GM18520 (cell line): Measurements from ENCODE around the gene TTC9C.
A peak's percentile ranks its signal among the peaks of the same experiment; 100 is the strongest.
"Not testable (repeated sequence)": the region's sequence is repeated elsewhere in the genome, so short reads cannot be mapped to it uniquely, and the experiment has no call there.

Experiments used
- ATAC-seq: cut with Tn5 transposase; IDR thresholded peaks from one replicate; pipeline ENCODE4 v1.9.1; 2021; ENCODE audit not compliant: unreplicated experiment

Gene TTC9C

DNA sequence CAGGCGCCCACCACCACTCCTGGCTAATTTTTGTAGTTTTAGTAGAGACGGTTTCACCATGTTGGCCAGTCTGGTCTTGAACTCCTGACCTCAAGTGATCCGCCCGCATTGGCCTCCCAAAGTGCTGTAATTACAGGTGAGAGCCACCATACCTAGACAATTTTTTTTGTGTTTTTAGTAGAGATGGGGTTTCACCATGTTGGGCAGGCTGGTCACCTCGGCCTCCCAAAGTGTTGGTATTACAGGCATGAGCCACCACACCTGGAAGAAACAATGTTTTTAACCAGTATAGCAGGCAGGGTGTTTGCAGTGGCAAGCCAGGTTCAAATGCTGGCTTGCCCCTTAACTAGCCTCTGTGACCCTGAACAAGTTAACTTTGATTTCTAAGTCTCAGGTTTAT is 21.6 kb downstream of the TTC9C start:
- ATAC-seq: not testable (repeated sequence)

DNA sequence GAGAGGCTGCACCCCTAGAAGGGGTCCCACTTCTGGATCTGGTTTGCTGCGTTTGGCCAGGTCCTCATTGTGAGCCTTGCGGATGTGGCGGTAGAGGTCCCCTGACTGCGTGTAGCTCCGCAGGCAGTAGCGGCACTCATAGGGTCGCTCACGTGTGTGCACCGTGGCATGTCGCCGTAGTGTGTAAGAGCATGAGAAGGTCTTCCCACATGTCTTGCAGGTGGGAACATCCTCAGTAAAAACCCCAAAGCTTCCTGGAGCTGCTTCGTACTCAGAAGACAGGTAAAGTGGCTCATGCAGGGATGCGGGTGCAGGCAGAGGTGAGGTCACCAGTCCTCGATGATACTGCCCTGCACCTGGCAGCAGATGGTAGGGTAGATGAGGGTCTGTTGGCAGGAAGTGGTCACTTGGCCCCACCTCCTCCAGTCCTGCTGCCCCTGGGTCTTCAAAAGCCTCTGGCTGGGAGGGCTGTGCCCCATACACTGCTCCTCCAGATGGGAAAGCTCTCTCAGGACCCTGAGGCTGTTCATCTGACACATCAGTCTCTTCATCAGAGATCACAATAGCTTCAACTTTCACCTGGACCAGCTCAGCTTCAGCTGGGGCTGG is 24.0 kb downstream of the TTC9C start:
- ATAC-seq: no peak

DNA sequence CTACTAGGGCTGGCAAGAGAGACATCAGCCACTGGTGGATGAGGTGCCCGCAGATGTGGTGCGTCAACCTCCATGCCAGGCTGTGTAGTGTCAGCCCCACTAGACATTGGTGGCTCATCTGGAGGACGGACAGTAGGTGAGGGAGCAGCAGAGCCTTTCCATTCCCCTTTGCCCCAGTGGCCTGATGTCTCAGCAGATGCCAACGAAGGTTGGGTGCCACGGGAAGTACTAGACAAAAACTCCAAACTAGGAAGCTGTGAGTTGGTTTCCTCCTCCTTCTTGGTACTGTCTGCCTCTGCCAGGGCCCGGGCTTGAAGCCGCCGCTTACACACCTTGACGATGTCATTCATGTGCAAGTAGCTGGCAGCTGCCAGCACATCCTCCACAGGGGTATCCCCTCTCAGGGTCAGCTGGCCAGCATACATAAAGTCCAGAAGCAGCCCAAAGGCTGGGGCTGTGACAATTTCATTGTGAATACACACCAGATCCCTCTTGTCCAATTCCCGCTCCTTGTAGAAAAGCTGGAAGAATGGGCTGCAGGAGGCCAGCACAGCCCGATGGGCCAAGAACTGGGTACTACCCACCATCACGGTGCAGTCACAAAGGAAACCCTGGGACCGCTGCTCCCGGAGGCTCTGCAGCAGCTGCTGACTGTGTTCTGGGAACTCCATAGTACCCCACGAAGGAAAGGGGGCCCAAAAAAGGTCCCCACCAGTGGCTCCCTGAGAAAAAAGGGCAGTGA is 24.9 kb downstream of the TTC9C start:
- ATAC-seq: no peak

DNA sequence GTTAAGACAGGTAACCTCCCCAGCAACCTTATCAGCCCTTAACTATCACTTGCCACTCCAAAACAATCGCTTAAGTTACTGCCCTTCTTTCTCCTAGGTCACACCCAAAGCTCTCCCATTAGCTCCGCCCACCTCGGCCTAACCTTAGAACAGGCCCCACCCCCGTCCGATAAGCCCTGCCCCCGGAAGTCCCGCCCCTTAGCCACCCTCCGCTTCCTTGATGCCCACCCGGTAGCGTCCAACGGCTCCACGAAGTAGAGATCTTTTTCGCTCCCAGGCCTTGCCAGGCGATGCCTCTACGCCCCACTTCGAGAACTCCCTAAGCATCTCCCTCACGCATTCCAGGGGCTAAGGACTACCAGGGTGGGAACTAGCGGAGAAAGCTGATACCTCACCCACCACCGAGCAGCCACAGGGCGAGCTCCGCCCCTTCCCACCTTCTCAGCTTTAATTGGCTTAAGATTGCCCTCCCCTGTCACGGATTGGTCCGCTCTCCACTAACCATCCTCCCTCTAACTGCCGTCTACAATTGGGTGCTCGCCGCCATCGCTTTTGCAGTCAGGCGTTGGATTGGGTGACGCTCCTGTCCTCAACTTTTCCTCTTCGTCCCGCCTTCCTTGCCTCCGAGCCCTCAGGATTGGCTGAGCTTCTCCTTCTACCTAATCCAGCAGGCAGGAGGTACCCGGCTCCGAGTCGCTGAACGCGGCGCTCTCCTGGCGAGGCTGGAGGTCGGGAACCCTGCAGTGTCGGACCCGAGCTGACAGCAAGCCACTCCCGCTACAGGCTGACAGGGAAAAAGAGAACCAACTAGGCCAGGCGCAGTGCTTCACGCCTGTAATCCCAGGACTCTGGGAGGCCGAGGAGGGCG is 25.7 kb downstream of the TTC9C start, which contains the start of gene ZBTB3:
Gene ZBTB3 (minus strand): TSS at position 425 of the 868 bp plus-strand sequence. CDS start 496 bp downstream, outside the sequence.
- ATAC-seq: peak; percentile 98

DNA sequence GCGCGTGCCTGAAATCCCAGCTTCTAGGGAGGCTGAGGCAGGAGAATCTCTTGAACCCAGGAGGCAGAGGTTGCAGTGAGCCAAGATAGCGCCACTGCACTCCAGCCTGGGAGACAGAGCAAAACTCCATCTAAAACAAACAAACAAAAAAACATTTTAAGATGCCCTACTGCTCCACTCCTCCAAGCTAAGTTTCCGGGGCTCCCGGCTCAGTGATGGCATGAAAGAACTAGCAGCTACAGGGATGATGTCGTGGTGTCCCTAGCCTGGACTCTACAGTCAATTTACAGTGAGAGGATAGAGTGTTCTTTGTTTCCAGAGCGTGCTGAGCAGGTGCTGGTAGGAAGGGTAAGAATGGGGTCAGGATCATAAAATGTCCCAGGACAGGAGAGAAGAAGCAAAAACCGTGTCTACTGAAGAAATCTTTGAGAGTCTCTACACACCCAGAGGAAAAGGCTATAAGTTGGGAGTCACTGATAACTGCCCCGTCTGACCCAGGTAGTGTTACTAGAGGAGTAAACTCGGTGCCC is 26.9 kb downstream of the TTC9C start:
- no peak for ATAC-seq

DNA sequence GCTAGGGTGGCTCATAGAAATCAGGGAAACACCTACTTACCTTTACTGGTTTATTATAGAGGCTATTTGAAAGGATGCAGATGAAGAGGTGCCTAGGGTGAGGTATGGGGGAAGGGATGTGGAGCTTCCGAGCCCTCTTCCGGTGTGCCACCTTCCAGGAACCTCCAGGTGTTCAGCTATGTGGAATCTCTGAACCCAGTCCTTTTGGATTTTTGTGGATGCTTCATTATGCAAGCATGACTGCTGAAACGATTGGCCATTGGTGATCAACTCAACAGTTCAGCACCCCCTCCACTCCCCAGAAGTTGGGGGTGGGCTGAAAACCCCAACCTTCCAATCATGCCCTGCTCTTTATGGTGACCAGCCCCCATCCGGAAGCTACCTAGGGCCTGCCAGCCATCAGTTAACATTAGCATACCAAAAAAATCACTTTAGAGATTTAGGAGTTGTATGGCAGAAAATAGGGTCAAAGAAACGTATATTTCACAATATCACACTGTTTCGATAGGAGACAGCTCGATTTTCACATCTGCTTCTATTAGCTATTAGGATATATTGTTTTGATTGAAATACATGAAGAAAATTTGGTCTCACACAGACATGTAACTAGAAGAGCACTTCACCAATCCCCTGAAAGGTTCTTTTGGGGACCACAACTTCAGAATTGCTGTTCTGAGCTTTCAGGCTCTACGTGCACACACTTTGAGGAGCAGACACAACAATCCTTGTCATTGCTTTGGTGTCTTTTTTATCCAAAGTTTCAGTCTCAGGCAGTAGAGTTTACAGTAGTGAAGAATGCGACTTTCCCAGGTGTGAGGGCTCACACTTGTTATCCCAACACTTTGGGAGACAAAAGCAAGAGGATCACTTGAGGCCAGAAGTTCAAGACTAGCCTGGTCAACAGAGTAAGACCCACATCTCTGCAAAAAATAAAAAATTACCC is 29.8 kb downstream of the TTC9C start:
- no peak for ATAC-seq

DNA sequence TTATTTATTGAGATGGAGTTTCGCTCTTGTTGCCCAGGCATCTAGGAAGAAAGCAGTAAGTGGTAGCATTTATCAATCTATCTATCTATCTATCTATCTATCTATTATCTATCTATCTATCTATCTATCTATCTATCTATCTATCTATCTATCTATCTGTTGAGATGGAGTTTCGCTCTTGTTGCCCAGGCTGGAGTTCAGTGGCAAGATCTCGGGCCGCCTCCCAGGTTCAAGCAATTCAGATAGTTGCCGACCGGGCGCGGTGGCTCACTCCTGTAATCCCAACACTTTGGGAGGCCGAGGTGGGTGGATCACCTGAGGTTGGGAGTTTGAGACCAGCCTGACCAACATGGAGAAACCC is 32.6 kb downstream of the TTC9C start:
- not testable (repeated sequence) for ATAC-seq

DNA sequence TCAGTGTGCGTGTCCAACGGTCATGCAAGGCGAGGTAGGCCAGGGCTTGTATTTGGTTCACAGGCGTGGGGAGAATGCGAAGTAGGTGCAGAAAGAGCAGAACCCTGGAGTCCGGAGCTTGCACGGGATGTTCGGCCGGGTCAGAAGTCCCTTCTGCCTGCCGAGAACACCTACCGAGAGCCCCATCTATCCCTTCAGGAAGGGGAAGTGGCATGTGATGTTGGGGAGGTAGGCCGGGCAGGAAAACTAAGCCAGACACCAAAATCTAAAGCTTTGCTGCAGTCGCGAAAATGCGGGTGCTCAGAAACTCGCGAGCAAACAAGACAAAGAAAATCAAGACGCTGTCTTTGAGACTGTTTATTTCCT is 42.5 kb downstream of the TTC9C start:
- no peak for ATAC-seq

DNA sequence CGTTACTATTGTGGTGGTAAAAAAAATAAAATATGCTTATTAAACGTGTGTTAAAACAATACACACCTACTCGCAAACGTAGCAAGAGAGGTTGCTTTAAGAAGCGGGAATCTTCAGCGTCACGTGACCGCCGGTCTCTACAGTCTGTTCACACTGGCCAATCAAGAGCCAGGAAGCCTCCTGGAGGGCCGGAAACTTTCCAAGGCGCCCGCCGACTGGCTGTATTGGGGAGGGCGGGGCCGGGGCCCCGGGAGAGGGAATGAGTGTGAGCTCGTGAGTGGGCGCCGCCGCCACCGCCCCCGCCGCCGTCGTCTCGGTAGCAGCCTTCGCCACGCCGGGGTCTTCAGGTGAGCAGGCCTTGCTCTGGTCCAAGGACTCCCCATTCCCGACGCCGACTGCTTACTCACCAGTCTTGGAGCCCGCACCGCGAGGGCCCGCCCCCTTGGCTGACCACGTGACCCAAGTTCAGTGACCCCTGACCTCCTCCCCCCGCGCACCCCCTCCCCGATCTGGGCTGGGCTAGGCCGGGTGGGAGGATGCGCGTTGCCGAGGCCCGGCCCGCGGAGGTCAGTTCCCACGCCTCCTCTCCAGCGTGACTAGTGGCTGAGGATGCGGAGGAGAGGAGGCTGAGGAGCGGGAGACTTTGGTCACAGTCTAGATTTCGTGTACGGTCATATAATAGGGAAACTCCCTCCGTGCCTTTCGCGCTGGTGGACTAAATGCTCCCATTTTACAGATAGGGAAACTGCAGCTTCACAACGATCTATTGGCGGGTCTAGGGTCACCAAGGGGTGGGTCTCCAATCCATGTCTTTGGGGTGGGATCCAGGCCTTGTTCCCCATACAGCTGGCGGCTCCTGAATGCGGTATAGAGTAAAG is 43.1 kb downstream of the TTC9C start, which contains the start of gene TAF6L:
Gene TAF6L (plus strand): TSS at position 253 of the 878 bp plus-strand sequence. CDS start 4,388 bp downstream, outside the sequence.
- ATAC-seq: peak; percentile 85

DNA sequence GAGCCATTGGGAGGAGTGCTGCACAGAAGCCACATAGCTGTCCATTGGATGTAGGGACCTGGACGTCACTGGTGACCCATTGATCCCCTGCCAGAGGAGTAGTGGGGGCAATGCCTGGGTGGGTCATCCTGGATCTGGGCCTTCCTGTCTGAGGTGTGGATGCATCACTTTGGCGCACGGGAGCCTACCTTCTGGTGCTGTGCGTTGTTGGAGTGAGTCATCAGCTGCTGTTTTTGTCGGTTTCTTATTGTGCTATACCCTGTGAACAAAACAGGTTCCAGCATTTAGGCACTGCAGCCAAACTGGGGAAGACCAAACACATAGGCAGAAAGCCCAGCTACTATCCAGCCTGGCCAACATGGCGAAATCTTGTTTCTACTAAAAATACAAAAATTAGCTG is 46.1 kb downstream of the TTC9C start:
- no peak for ATAC-seq

DNA sequence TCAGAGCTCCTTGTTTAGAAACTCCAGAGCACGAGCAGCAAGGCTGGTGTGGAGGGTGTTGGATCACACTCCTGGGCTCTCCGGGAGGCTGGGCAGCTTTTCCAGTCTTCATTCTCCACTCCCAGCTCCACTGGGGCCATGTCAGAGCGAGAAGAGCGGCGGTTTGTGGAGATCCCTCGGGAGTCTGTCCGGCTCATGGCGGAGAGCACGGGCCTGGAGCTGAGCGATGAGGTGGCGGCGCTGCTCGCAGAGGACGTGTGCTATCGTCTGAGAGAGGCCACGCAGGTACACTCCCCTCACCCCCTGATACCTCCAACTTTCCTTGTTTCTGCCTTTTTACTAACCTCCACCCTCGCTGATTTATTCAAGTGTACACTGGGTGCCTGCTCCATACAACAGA is 47.4 kb downstream of the TTC9C start:
- ATAC-seq: no peak

DNA sequence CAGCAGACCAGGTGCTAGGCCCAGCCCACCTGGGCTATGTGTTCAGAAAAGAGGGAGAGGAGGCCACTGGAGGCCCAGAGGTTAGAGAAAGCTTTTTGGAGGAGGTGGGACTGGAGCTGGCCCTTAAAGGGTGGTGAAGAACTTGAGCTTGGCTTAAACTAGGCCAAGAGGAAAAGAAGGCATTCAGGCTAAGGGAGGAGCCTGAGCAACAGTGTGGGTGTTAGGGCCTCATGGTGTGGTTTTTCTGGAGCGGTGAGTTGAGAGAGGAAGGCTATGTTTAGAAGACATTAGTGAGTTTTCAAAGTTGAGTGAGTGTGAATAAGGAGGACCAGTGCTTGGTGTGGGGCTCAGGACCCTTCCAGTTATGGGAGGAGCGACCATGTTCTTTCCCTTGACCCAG is 49.1 kb downstream of the TTC9C start:
- ATAC-seq: no peak

DNA sequence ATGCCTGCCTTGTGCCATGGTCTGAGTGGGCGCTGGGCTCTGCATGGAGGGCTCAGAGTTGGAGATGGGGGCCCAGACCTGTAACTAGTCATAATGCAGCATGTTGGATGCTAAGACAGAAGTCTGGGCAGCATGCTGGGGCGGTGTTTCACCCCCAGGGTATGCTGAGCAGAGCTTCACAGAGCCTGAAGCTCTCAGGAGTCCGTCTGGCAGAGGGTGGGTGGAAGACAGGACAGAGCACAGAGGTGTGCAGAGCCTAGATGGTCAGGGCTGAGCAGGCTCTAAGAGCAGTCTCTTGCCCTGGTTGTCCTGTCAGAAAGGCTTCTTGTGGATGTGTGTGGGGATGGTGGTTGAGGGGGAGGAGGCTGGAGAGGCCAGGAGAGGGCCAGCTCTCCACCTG is 50.2 kb downstream of the TTC9C start:
- no peak for ATAC-seq

DNA sequence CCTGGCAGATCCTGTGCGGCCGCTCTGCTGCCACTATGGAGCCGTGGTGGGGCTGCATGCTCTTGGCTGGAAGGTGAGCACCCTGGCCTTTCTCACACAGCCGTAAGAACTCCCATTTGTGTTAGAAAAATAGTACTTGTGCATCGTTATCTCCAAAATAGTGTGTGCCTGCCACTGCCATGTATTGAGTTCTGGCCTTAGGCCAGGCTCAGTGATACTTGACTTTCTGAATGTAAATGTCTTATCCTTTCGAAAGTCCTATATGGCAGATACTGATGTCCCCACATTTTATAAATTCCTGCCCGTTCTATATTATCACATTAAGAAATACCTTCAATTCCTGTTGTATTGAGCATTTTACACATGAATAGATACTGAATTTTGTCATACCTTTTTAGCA is 54.5 kb downstream of the TTC9C start:
- ATAC-seq: no peak

DNA sequence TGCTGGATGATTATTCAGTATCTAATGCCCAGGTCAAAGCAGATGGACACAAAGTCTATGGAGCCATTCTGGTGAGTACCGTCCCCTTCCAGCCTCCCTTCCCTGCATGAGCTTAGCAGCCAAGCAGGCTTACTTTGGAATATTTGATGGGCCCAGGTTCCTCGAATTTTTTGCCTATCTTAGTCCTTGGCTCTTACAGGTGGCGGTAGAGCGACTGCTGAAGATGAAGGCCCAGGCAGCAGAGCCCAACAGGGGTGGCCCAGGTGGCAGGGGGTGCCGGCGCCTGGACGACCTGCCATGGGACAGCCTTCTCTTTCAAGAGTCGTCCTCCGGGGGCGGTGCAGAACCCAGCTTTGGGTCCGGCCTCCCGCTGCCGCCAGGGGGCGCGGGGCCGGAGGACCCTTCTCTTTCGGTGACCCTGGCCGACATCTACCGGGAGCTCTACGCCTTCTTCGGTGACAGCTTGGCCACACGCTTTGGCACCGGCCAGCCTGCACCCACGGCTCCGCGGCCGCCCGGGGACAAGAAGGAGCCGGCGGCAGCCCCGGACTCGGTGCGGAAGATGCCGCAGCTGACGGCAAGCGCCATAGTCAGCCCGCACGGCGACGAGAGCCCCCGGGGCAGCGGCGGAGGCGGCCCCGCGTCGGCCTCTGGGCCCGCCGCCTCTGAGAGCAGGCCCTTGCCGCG is 58.2 kb downstream of the TTC9C start:
- ATAC-seq: peak; percentile 52

DNA sequence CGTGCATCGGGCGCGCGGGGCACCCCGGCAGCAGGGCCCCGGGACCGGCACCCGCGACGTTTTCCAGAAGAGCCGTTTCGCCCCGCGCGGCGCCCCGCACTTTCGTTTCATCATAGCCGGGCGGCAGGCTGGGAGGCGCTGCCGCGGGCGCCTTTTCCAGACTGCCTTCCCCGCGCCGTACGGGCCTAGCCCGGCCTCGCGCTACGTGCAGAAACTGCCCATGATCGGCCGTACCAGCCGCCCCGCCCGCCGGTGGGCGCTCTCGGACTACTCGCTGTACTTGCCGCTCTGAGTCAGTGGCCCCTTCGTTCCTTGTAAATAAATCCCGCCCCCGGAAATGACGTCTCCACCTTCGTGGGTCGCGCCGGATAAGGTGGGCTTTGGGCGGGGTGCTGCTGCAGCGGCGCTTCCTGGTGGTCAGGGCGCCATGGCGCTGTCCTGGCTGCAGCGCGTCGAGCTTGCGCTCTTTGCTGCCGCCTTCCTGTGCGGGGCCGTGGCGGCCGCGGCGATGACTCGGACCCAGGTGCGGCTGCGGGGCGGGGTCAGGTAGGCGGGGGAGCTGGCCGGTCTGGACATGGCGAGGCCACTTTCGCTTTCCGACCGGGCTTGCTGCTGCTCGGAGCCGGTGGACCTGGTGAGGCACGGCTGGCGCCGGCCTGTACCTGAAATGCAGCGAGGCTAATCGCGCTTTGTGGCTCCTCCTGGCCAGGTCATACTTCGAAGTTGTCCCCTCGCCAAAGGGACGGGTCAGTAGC is 58.9 kb downstream of the TTC9C start, which contains the start of gene TMEM179B:
Gene TMEM179B (plus strand): TSS at position 398 of the 755 bp plus-strand sequence. CDS start 30 bp downstream, at position 428.
- peak; percentile 39 for ATAC-seq
